Measurements from ENCODE around the gene TBC1D9B.

- no peak for TF ChIP-seq CTCF (conservative IDR thresholded peaks at IDR 0.05 in 1 of 2, IDR thresholded peaks at IDR 0.05 in 1 of 2; ENCODE audit: low read depth in 1 of 2, low read length in 2 of 2)
- TF ChIP-seq EZH2 (IDR thresholded peaks at IDR 0.05; ENCODE audit: low read length, missing control alignments): no peak
Measured at GRCh38 chr5:179812135-179812825, 95.4 kb downstream of the TBC1D9B start.
